Colonic mucosa (tissue), 4 donors: Measurements from ENCODE around the gene GSS. TPM values are rescaled to one million over a fixed set of nuclear protein-coding genes. Genes with fewer than 3 reads are reported as not detected.

ENCODE experiments used
- DNase-seq: peaks from one replicate; pipeline ENCODE4 v3.0.0-alpha.2; 2020
- H3K27ac ChIP-seq: fragments of 200-600 bp; one replicate; pipeline ENCODE4 v1.8.0; 2021
- H3K27me3 ChIP-seq: fragments of 200-600 bp; one replicate; pipeline ENCODE4 v1.8.0; 2021
- H3K36me3 ChIP-seq: fragments of 200-600 bp; one replicate; pipeline ENCODE4 v1.8.0; 2021
- H3K4me1 ChIP-seq: fragments of 200-600 bp; one replicate; pipeline ENCODE4 v1.8.0; 2021; ENCODE audit warnings: mild to moderate bottlenecking
- H3K4me3 ChIP-seq: fragments of 200-600 bp; one replicate; pipeline ENCODE4 v1.8.0; 2021
- H3K9ac ChIP-seq, 2 donors: one replicate each; pipeline ENCODE4 v1.7.0; 2013; ENCODE audit warnings: control low read depth in 2 of 2, low read depth in 2 of 2, low read length in 2 of 2
- H3K9me3 ChIP-seq: fragments of 200-600 bp; one replicate; pipeline ENCODE4 v1.8.0; 2021
- intact Hi-C: fragments of 100-400 bp; cut with DNase I; formaldehyde crosslinking; loops from one replicate; pipeline ENCODE4 v1.14.1; 2022
- total RNA-seq, 2 donors: library from RNA; stranded (reverse); fragmentation: NEBNext Ultra II Directional in 1 of 2; extraction: Animal tissue kit (Norgen Biotek cat#: 25700) in 1 of 2; gene quantifications; one replicate each; pipeline ENCODE4 v1.2.1, GENCODE V29; 2021
- TF ChIP-seq, protein P1 (sequence below): fragments of 200-600 bp; IDR thresholded peaks from one replicate; pipeline ENCODE4 v1.8.0; 2022; ENCODE audit warnings: antibody characterized with exemption, mild to moderate bottlenecking
- donor health status: healthy.
- donor health status: DM: no; HTN: no; CAD: no.
- donor health status: DM: no; HTN: no; CAD: no.

The GSS gene
- total RNA-seq, 2 donors from 2014 or later: 83.4 to 109 TPM

DNA sequence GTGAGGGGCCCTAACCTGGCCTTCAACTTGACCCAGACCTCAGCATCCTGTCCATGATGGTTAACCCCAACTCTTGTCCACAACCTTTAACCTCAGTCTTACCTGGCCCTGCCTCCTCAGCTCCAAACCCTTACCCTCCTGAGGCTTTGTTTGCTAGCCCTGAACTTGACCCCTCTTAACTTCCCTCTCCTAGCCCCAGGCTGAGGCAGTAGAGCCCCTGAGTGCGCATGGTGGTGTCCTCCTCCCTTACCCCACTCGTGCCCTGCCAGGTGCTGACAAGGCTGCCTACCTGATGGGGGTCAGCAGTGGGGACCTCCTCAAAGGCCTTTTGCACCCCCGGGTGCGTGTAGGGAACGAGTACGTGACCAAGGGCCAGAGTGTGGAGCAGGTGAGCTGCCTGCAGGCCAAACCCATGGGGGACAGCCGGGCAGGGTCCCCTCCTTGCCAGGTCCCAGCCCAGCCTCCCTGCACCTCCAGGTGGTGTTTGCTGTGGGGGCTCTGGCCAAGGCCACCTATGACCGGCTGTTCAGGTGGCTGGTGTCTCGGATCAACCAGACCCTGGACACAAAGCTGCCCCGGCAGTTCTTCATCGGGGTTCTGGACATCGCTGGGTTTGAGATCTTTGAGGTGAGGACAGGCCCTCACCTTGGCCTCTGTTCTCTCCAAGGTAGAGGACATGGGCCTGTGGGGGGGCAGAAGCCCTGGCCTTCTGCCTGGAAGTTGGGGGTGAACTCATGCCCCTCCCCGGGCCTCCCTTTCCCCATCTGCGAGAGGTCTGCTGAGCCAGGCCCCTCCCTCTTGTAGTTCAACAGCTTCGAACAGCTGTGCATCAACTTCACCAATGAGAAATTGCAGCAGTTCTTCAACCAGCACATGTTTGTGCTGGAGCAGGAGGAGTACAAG lies 31.9 kb upstream of the GSS start:
- Histone ChIP-seq H3K36me3 (no peaks in the 10 kb centered on the region), H3K27me3 (no peaks in the 10 kb centered on the region), H3K9ac (no peak overlapping the region), H3K4me1 (peaks cover 11% of the 10 kb centered on the region), H3K27ac (no peak overlapping the region), H3K9me3 (no peaks in the 10 kb centered on the region), H3K4me3 (no peak overlapping the region)
- no peak for DNase-seq
- intact Hi-C loops: no loop called here
- TF ChIP-seq, protein P1, sequence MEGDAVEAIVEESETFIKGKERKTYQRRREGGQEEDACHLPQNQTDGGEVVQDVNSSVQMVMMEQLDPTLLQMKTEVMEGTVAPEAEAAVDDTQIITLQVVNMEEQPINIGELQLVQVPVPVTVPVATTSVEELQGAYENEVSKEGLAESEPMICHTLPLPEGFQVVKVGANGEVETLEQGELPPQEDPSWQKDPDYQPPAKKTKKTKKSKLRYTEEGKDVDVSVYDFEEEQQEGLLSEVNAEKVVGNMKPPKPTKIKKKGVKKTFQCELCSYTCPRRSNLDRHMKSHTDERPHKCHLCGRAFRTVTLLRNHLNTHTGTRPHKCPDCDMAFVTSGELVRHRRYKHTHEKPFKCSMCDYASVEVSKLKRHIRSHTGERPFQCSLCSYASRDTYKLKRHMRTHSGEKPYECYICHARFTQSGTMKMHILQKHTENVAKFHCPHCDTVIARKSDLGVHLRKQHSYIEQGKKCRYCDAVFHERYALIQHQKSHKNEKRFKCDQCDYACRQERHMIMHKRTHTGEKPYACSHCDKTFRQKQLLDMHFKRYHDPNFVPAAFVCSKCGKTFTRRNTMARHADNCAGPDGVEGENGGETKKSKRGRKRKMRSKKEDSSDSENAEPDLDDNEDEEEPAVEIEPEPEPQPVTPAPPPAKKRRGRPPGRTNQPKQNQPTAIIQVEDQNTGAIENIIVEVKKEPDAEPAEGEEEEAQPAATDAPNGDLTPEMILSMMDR: no peak

DNA sequence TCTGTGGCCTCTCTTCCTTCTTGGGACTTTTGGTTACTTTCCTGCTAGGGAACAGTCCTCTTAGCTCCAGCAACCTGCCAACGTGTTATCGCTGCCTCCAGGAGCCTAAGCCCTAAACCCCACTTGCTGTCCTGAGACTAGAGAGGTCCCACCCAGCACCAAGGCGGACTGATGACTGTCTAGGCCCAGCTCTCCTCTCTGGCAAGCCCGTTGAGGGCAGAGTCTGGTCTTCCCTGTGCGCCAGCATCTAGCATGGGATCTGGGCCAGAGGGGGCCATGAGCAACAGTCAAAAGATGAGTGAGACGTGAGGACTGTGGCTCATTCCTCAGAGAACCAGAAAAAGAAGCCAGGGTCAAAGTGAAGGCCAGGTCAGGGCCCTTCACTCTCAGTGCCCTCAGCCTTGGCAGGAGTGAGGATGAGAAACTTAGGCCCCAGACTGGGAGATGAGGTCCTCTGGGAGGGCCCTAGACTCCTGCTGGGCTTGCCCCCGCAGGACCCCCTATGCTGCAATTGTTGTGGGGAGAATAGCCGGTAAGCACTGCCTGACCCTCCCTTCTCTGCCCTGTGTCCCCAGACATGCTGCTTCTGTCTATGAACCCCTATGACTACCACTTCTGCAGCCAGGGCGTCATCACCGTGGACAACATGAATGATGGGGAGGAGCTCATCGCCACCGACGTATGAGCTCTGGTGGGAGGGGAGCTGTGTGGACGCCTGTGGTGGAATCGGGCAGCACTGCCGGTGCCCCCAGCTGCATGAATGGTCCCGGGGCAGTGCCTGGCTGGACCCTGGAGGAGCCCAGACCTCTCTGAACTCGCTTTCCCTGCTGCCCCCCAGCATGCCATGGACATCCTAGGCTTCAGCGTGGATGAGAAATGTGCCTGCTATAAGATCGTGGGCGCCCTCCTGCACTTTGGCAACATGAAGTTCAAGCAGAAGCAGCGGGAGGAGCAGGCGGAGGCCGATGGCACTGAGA lies 31.0 kb upstream of the GSS start:
- Histone ChIP-seq H3K9me3 (no peaks in the 10 kb centered on the region), H3K36me3 (no peaks in the 10 kb centered on the region), H3K4me3 (no peak overlapping the region), H3K4me1 (peaks cover 11% of the 10 kb centered on the region), H3K27ac (no peak overlapping the region), H3K9ac (no peak overlapping the region), H3K27me3 (no peaks in the 10 kb centered on the region)
- intact Hi-C loops: no loop called here
- no peak for DNase-seq
- TF ChIP-seq, protein P1: no peak

DNA sequence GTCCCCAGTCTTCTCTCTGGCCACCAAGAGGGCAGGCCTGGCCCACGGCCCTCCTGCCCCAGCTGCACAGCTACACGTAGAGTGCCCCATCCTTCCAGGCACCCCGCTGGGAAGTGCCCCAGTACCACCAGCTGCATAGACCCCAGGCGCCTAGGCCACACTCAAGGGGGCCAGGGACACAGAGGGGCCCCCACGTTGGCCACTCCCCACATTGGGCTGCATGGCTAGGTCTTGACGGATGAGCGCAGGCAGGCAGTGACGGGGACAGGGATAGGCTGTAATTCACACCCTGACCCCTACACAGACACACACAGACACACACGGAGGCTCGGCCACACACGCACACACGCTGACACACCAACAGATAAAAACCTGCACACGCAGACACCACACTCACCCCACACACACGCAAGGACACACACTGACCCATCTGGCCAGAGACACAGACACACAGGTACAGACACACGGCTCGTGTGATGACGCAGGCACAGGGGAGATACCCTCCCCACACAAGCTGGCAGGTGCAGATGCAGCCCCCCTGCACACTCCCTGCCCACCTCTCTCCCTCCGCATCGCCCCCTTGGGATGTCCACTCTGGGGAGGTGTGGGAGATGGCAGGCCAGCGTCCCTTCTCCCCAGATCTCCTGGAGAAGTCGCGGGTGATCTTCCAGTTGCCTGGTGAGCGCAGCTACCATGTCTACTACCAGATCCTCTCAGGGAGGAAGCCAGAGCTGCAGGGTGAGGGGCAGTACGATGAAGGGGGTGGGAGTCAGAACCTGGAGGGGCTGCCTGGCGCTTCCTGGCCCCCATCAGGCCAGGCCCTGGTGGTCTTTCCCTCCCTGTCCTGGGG lies 30.1 kb upstream of the GSS start:
- TF ChIP-seq, protein P1: no peak
- H3K4me1 ChIP-seq: peaks cover 11% of the 10 kb centered on the region
- DNase-seq: no peak
- no peaks in the 10 kb centered on the region for H3K36me3 ChIP-seq
- no peak overlapping the region for H3K4me3 ChIP-seq
- H3K9ac ChIP-seq: no peak overlapping the region
- intact Hi-C loops: no loop called here
- H3K27me3 ChIP-seq: no peaks in the 10 kb centered on the region
- H3K27ac ChIP-seq: no peak overlapping the region
- no peaks in the 10 kb centered on the region for H3K9me3 ChIP-seq

DNA sequence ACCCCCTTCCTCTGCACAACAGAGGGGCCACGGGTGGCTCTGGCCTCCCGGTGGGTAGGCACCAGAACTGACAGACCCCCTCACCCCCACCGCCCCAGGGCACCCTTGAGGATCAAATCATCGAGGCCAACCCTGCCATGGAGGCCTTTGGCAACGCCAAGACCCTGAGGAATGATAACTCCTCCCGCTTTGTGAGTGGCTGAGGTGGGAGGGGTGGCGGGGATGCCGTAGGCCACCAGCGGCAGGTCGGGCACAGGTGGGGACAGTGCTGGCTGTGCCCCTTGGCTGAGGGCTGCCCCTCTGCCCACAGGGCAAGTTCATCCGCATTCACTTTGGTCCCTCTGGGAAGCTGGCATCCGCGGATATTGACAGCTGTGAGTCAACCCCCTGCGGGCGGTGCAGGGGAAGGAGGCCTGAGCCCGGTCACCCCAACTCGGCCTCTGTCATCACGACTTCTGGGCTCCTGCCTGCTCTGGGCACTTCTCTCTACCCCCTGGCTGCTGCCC lies 29.2 kb upstream of the GSS start:
- H3K9ac ChIP-seq: no peak overlapping the region
- H3K4me3 ChIP-seq: no peak overlapping the region
- H3K27ac ChIP-seq: no peak overlapping the region
- intact Hi-C loops: no loop called here
- TF ChIP-seq, protein P1: no peak
- H3K4me1 ChIP-seq: peaks cover 11% of the 10 kb centered on the region
- no peaks in the 10 kb centered on the region for H3K36me3 ChIP-seq
- no peaks in the 10 kb centered on the region for H3K27me3 ChIP-seq
- H3K9me3 ChIP-seq: no peaks in the 10 kb centered on the region
- DNase-seq: no peak
